ENCODE measurements around the gene CDK18. TPM values are rescaled to one million over a fixed set of nuclear protein-coding genes. Genes with fewer than 3 reads are reported as not detected.

The CDK18 gene
- total RNA-seq, 6 experiments from 2014 or later, result 6.3 to 22.3 (median 9.7) TPM

DNA sequence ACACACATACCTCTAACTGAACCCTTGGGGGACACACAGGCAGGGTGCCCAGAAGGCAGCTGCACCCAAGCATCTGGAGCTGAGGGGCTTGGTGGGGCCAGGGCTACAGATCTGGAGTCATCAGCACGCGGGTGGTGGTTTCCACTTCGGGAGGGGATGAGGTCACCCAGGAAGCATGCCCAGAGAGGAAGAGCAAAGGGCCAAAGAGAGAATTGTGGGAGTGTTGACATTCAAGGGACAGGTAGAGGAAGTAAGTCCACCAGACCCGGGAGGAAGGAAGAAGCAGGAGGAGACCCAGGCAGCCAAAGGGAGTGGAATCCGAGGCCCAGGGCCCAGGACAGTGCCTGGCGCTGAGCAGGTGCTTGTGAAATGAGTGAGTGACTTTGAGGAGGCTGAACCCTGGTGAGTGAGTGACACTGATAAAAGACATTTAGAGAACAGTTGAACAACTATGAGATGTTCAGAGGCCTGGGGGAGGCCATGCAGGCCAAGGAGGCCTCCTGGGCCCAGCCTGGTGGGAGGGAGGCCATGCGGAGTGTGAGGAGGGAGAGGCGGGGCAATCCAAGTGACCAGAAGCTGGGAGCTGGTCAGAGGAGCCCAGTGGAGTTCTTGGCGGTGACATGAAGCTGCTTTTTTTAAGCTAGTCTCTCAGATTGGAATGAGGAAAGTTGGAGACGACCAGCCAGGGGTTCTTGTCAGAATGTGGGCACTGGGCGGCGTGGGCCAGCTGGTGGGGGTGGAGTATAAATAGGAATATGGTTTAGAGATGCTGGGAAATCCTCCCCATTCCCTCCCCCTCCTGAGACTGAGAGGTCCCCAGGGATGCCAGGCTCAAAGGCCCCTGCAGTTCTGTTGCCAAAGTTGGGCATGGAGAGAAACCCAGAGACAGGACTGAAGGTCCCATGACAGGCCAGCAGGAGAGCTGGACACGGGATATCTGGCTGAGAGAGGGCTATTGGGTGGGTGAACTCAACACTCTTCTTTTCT, 7.9 kb downstream of the CDK18 start:
- no peaks in the 10 kb centered on the region for H3K4me1 ChIP-seq
- WGBS (ENCODE audit: insufficient coverage, low coverage, low lambda C conversion rate, missing lambda C conversion rate), result 49% methylated on average over 12 of the region's 13 CpGs
- DNase-seq (peak in 1 of 3 donors; percentile 62), ATAC-seq (peak; percentile 7 to 94 (median 50))
- no peaks in the 10 kb centered on the region for H3K27me3 ChIP-seq
- H3K27ac ChIP-seq, result peak overlapping the region in 1 of 3 donors; percentile 60
- peak overlapping the region in 1 of 3 donors; percentile 16 for H3K4me3 ChIP-seq
- intact Hi-C loops (cut with DNase I), result no loop called here
- H3K9me3 ChIP-seq, result no peaks in the 10 kb centered on the region
- TF ChIP-seq, protein P1, sequence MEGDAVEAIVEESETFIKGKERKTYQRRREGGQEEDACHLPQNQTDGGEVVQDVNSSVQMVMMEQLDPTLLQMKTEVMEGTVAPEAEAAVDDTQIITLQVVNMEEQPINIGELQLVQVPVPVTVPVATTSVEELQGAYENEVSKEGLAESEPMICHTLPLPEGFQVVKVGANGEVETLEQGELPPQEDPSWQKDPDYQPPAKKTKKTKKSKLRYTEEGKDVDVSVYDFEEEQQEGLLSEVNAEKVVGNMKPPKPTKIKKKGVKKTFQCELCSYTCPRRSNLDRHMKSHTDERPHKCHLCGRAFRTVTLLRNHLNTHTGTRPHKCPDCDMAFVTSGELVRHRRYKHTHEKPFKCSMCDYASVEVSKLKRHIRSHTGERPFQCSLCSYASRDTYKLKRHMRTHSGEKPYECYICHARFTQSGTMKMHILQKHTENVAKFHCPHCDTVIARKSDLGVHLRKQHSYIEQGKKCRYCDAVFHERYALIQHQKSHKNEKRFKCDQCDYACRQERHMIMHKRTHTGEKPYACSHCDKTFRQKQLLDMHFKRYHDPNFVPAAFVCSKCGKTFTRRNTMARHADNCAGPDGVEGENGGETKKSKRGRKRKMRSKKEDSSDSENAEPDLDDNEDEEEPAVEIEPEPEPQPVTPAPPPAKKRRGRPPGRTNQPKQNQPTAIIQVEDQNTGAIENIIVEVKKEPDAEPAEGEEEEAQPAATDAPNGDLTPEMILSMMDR (IDR thresholded peaks at IDR 0.05), result no peak
- TF ChIP-seq POLR2A (IDR thresholded peaks at IDR 0.05), result no peak
- H3K36me3 ChIP-seq, result no peaks in the 10 kb centered on the region

DNA sequence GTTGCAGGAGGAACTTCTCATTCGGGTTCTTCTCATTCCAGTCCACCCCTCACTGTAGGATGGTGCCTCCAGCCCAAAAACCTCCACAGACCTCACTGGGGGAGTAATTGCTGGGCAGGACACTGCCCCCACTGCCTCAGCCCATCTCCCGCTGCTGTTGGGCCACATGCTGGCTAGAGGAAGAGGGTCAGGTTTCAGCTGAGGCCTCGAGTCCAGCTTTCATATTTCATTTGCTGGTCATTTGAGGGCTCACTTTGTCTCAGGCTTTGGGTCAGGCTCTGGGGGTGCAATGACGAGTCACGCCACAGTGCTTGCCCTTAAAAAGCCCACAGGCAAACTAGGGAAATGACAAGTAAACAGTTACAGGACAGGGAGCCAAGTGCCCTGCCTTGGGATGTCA, 9.3 kb downstream of the CDK18 start:
- DNase-seq (no peak), ATAC-seq (no peak)
- Histone ChIP-seq H3K27ac (no peak overlapping the region), H3K9me3 (no peaks in the 10 kb centered on the region), H3K36me3 (no peaks in the 10 kb centered on the region), H3K4me1 (no peaks in the 10 kb centered on the region), H3K4me3 (no peak overlapping the region), H3K27me3 (no peaks in the 10 kb centered on the region)
- TF ChIP-seq POLR2A (IDR thresholded peaks at IDR 0.05), result no peak
- TF ChIP-seq, protein P1 (IDR thresholded peaks at IDR 0.05), result no peak
- intact Hi-C loops (cut with DNase I), result no loop called here
- whole genome bisulfite sequencing (ENCODE audit: insufficient coverage, low coverage, low lambda C conversion rate, missing lambda C conversion rate), result no CpG with 5 or more reads among the region's 5 CpGs

DNA sequence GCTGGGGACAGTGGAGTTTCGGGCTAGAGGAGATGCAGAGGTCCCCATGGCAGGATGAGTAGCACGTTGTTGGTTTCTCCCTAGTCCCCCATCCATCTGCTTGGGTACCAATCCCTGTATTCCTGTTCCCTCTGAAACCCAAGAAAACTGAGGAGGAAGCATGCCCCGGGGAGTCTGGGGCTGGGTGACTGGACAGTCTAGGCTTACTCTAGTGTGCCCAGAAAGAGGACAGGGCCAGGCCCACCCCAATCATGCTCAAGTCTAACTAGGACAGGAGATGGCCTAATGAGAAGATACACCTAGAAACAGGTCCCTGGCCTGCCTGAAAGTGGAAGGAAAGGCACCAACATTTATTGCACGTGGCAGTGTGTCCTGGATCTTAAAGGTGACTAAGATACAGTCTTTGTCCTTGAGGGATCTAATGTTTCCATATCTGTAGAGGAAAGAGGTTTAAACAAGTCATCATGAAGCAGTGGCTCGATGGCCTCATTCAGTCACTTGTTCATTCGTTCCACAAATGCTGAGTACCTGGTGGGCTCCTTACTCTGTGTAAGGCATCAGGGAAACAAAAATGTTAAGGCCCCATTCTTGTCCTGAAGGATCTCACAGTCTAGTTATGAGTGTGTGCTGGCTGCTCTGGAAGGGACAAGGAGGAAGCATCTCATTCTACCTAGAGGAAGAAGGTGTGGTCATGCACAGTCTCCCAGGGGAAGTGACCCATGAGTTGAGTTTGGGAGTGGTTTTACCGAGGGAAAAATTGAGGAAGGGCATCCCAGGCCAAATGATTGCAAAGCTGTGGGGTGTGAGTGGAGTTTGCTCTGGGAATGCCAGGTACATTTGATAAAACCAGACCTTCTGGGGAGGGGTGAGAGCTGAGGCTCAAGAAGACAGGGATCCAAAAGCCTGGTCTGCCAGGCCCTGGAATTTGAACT, 10.0 kb downstream of the CDK18 start:
- H3K4me1 ChIP-seq, result no peaks in the 10 kb centered on the region
- TF ChIP-seq, protein P1 (IDR thresholded peaks at IDR 0.05), result no peak
- TF ChIP-seq POLR2A (IDR thresholded peaks at IDR 0.05), result no peak
- no peak for ATAC-seq
- no peak for DNase-seq
- H3K27me3 ChIP-seq, result no peaks in the 10 kb centered on the region
- 87% methylated on average over 3 of the region's 7 CpGs for WGBS (ENCODE audit: insufficient coverage, low coverage, low lambda C conversion rate, missing lambda C conversion rate)
- no peak overlapping the region for H3K4me3 ChIP-seq
- no peaks in the 10 kb centered on the region for H3K36me3 ChIP-seq
- H3K27ac ChIP-seq, result no peak overlapping the region
- intact Hi-C loops (cut with DNase I), result no loop called here
- H3K9me3 ChIP-seq, result no peaks in the 10 kb centered on the region

DNA sequence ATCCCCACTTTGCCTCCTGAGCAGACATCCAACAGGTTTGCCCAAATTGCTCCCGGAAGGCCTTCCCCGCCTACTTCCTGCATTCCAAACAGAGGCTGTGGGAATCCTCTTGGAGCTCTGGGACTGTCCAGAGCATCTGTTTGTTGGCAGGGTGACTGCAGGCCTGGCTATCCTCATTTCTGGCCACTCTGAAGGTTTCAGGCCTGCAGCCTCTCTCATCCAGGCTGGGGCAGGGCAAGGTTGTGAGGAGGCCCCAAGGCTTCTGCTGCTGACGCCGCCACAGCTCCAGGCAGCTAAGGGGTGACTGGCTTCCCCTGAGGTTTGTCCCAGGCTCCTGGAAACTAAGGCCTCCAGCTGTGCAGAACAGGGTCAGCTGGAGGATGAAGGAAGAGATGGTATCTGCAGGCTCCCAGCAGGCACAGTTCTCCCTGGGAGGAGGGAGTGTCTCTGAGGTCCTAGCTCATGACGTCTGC, 11.3 kb downstream of the CDK18 start:
- DNase-seq (no peak), ATAC-seq (peak in 1 of 4 donors; percentile 33)
- TF ChIP-seq, protein P1 (IDR thresholded peaks at IDR 0.05), result no peak
- no peak for TF ChIP-seq POLR2A (IDR thresholded peaks at IDR 0.05)
- H3K27me3 ChIP-seq, result no peaks in the 10 kb centered on the region
- WGBS (ENCODE audit: insufficient coverage, low coverage, low lambda C conversion rate, missing lambda C conversion rate), result no CpG with 5 or more reads among the region's 5 CpGs
- no peak overlapping the region for H3K4me3 ChIP-seq
- intact Hi-C loops (cut with DNase I), result no loop called here
- H3K27ac ChIP-seq, result no peak overlapping the region
- H3K36me3 ChIP-seq, result no peaks in the 10 kb centered on the region
- H3K4me1 ChIP-seq, result no peaks in the 10 kb centered on the region
- H3K9me3 ChIP-seq, result no peaks in the 10 kb centered on the region
